KOPT-K1 (cell line): ENCODE data around the gene SKAP1.

Experiments
- H3K27ac ChIP-seq: fragments of 200-600 bp; sonication (generic); 2 replicates; pipeline ENCODE4 v1.5.1; 2016; ENCODE audit warnings: antibody characterized with exemption, mild to moderate bottlenecking, low read depth, low read length; ENCODE audit not compliant: poor library complexity, severe bottlenecking
- H3K36me3 ChIP-seq: fragments of 200-600 bp; sonication (generic); 2 replicates; pipeline ENCODE4 v1.5.1; 2017; ENCODE audit warnings: antibody characterized with exemption, mild to moderate bottlenecking, low read length, moderate library complexity; ENCODE audit not compliant: insufficient read depth
- H3K9me3 ChIP-seq: fragments of 200-600 bp; sonication (generic); 2 replicates; pipeline ENCODE4 v1.5.1; 2017; ENCODE audit warnings: antibody characterized with exemption, low read length, mild to moderate bottlenecking; ENCODE audit not compliant: insufficient read depth, poor library complexity, severe bottlenecking

SKAP1 gene

DNA sequence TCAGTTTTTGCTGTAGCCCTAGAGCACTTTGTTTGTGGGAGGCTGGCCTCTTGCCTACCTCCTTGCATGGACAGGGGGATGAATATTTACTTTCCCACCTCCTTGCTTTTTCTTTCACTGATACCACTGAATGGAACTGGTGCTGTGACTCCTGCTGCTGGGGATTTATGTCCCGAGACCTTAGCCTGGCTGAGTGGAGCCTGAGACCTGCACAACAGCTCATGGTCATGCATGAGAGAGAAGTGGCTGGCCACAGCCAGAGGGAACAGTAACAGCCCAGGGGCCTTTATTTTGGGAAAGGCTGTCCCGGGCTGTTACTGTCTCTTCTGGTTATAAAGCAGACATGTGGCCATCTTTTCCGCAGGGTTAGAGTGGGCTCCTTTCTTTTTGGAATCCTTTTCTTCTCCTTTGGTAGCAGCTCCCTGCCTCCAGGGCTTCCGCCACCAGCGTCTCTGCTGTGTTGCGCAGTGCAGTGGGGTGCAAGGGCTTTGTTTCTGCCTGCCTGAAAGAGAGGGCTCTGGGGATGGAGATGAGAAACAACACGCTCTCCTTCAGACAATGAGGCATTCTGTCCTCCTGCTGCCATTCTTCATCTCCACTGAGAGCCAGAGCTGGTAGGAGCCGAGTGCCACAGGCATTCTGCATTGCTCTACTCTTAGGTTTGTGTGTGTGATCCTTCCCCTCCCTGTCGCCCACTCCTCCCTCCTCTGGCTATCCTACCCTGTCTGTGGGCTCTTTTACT, 307.9 kb downstream of the SKAP1 start:
- Histone ChIP-seq H3K9me3 (no peaks in the 10 kb centered on the region), H3K36me3 (peaks cover 70% of the 10 kb centered on the region), H3K27ac (no peak overlapping the region)

GRCh38 chr17:48113201-48113676, 316.8 kb downstream of the SKAP1 start:
- no peaks in the 10 kb centered on the region for H3K9me3 ChIP-seq
- peak overlapping the region; percentile 57 for H3K27ac ChIP-seq
- peaks cover 35% of the 10 kb centered on the region for H3K36me3 ChIP-seq

GRCh38 chr17:48111937-48112241, 318.1 kb downstream of the SKAP1 start:
- Histone ChIP-seq H3K27ac (no peak overlapping the region), H3K36me3 (peaks cover 26% of the 10 kb centered on the region), H3K9me3 (no peaks in the 10 kb centered on the region)

DNA sequence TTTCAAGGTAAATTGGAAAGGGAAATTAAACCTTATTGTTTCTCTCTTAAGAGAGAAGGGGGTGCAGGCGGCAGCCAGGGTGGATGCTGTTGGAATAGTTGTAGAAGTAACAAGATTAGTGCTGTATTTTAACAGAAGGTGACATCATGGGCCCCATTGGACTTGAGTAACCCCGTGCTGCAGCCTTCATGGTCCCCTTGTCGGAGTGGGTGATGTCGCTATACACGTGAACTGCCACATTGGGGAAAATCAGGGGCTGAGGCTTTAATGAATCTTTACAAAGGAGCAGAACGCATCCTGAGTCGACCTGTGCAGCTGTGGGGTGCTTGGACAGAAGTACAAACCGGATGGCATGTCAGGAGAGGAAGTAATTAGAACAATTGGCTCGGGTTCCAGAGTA, 319.3 kb downstream of the SKAP1 start:
- H3K9me3 ChIP-seq = no peaks in the 10 kb centered on the region
- H3K36me3 ChIP-seq = peaks cover 14% of the 10 kb centered on the region
- H3K27ac ChIP-seq = no peak overlapping the region

DNA sequence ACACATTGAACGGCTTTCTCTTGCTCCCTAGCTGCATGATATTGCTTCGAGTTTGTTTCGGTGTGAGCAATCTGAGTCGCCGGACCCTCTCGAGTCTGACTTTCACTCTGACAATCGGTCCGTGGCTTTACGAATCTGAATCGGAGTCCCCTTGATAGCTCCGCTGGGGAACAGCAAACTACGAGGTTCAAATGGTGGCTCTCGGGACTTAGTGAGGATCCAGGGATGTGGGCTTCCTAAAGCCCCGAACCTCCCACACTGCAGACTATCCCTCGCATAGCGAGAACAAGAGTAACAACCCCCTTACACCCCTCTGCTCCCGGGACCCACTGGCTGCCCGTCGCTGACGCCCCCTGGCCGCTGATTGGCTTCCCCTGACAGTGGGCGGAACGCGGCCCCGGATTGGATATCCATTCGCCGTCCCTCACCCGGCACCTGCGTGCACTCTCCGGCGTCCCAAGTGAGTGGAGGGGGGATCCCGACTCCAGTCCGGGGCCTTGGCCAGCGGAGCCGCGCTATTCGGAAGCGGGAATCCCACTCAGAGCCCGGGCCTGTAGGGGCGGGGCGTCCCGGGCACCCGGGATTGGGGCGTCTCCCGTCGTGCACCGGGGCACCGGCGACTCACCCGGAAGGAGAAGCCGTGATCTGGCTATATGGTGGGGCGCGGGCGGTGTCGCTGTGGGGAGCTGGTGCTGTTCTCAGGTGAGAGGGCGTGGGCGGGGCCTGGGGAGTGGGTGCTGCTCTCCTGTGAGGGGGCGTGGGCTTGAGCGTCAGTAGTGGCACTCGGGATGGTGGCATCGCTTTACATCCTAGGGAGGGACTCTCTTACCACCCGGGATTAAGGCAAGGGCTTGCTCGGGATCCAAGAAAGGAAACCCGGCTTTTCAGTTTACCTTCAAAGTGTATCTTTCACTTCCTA, 322.6 kb downstream of the SKAP1 start, which contains the start of gene SNX11:
TSS of gene SNX11 (plus strand) at position 630 of the 919 bp plus-strand sequence. CDS start 4,278 bp downstream, outside the sequence.
- peaks cover 7% of the 10 kb centered on the region for H3K9me3 ChIP-seq
- peak within 1 kb of the TSS; percentile 78 for H3K27ac ChIP-seq

DNA sequence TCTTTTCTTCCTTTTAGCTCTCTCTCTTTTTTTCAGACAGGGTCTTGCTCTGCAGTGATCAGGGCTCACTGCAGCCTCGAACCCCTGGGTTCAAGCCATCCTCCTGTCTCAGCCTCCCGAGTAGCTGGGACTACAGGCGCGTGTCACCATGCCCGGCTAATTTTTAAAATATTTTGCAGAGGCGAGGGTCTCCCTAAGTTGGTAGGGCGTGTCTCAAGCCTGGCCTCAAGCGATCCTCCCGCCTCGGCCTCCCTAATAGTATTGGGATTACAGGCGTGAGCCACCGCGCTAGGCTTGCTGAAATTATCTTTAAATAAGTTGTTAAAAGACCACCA, 323.2 kb downstream of the SKAP1 start:
- H3K9me3 ChIP-seq = peaks cover 7% of the 10 kb centered on the region
- no peaks in the 10 kb centered on the region for H3K36me3 ChIP-seq
- peak overlapping the region; percentile 78 for H3K27ac ChIP-seq

More for the DNA sequence above, 322.6 kb downstream of the SKAP1 start, which contains the start of gene SNX11:
- no peaks in the 10 kb centered on the region for H3K36me3 ChIP-seq

- Histone ChIP-seq H3K36me3 (no peaks in the 10 kb centered on the region), H3K27ac (no peak overlapping the region), H3K9me3 (peaks cover 7% of the 10 kb centered on the region)
These were observed 325.6 kb downstream of the SKAP1 start for GRCh38 chr17:48104440-48104839.

DNA sequence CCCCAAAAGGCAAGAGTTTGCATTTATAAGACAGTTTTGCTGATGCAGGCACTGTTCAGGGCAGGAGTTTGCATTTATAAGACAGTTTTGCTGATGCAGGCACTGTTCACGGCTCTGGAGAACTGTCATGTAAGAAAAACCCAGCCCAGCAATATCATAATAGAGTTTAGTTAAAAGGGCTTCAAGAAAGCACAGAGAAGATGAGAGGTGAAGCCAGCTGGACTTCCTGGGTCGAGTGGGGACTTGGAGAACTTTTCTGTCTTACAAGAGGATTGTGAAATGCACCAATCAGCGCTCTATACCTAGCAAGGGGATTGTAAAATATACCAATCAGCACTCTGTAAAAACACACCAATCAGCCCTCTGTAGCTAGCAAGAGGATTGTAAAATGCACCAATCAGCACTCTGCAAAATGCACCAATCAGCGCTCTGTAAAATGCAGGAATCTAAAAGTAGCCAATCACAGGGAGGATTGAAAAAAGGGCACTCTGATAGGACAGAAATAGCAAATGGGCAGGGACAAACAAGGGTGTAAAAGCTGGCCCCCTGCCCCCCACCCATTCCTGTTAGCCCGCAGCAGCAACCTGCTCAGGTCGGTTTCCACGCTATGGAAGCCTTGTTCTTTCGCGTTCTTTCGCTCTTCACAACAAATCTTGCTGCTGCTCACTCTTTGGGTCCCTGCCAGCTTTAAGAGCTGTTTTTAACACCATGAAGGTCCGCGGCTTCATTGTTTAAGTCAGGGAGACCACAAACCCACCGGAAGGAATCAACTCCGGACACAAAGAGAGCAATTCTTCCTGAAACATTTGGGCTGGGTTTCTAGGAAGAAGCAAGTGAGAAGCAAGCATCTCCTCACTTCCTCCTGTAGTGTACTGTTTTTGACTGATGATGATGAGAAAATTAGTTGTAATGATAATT, 327.0 kb downstream of the SKAP1 start:
- peaks cover 7% of the 10 kb centered on the region for H3K9me3 ChIP-seq
- no peak overlapping the region for H3K27ac ChIP-seq

DNA sequence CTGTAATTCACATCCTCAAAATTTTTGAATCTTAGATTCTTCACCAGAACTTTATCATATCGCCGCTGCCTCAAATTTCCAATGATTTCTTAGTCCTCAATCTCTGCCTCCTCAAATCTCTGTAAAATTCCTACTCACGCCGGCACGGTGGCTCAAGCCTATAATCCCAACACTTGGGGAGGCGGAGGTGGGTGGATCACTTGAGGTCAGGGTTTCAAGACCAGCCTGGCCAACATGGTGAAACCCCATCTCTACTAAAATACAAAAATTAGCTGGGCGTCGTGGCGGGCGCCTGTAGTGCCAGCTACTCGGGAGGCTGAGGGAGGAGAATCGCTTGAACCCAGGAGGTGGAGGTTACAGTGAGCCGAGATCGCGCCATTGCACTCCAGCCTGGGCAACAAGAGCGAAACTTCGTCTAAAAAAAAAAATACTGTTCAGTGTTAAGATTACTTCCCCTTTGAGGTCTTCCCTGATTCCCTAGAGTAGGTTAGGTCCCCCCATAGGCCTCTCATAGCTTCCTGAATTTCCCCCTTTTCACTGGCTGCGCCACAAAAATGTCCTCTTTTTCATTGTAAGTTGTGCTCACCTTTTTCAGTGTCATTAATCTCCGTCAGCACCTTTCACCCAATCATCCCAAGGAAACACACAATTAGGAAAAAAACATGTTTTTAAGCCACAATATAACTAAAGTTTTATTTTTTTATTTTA, 327.8 kb downstream of the SKAP1 start:
- no peaks in the 10 kb centered on the region for H3K36me3 ChIP-seq

More for the DNA sequence above, 327.0 kb downstream of the SKAP1 start:
- no peaks in the 10 kb centered on the region for H3K36me3 ChIP-seq

GRCh38 chr17:48101012-48101720, 328.8 kb downstream of the SKAP1 start, which contains the start of gene CBX1:
TSS of gene CBX1 (minus strand) at chr17:48101478. CDS start at chr17:48077004, 24,474 bp downstream.
- Histone ChIP-seq H3K36me3 (peaks cover 7% of the 10 kb centered on the region), H3K9me3 (peaks cover 7% of the 10 kb centered on the region), H3K27ac (peak within 1 kb of the TSS; percentile 82)

More for the DNA sequence above, 327.8 kb downstream of the SKAP1 start:
- Histone ChIP-seq H3K27ac (peak overlapping the region; percentile 82), H3K9me3 (peaks cover 7% of the 10 kb centered on the region)

DNA sequence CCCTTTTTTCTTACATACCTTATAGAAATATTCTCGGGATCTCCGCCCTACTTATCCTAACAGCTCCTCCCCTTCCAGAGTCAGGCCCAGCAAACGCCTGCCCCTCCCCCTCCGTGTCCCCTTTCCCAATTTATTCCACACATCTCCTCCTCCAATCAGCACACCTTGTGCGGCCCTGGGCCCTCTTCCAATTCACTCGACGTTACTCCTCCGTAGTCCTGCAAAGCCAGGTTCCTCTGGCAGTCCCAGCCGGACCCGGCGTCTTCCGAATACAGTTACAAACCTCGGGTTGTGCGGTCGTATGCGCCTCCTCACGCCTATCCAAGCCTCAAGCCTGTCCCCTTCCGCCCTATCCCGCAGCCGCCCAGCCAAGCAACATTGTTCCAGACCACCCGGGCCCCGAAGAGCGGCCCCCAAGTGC, 329.4 kb downstream of the SKAP1 start:
- H3K36me3 ChIP-seq = peaks cover 13% of the 10 kb centered on the region
- peak overlapping the region; percentile 82 for H3K27ac ChIP-seq
- peaks cover 7% of the 10 kb centered on the region for H3K9me3 ChIP-seq

GRCh38 chr17:48100160-48100559, 329.9 kb downstream of the SKAP1 start:
- Histone ChIP-seq H3K36me3 (peaks cover 17% of the 10 kb centered on the region), H3K27ac (peak overlapping the region; percentile 82), H3K9me3 (peaks cover 7% of the 10 kb centered on the region)

- no peaks in the 10 kb centered on the region for H3K9me3 ChIP-seq
- peaks cover 63% of the 10 kb centered on the region for H3K36me3 ChIP-seq
- H3K27ac ChIP-seq = no peak overlapping the region
These were observed 334.4 kb downstream of the SKAP1 start for GRCh38 chr17:48095611-48096010.
